K562 (cell line): ENCODE data around the gene CHAMP1.

Experiments used
- CBFA2T2 ChIP-seq: fragments of 450-650 bp; conservative IDR thresholded peaks from 2 replicates; pipeline ENCODE4 v1.6.1; 2017; ENCODE audit warnings: mild to moderate bottlenecking
- CREB1 ChIP-seq, 2 experiments: sonication (generic) in 1 of 2; formaldehyde crosslinking in 1 of 2; IDR thresholded peaks; 2 replicates each; pipeline versions ENCODE4 v1.6.1 to v1.8.0; 2012 to 2022; ENCODE audit warnings: inconsistent platforms in 1 of 2, mild to moderate bottlenecking in 1 of 2, missing genetic modification reagents in 1 of 2, moderate library complexity in 1 of 2
- ETV6 ChIP-seq, 3 experiments: fragments of 150-350 bp in 1 of 3; sonication (generic) in 1 of 3; formaldehyde crosslinking in 1 of 3; IDR thresholded peaks; 2 replicates each; pipeline versions ENCODE4 v1.6.1 to v1.8.0; 2014 to 2022; ENCODE audit warnings: borderline replicate concordance in 2 of 3, low read depth in 2 of 3, antibody characterized with exemption in 1 of 3, low read length in 1 of 3, mild to moderate bottlenecking in 1 of 3, missing genetic modification reagents in 1 of 3
- PML ChIP-seq: IDR thresholded peaks from 2 replicates; pipeline ENCODE4 v1.6.1; 2012; ENCODE audit warnings: low read length, inconsistent platforms
- POLR2AphosphoS5 ChIP-seq: IDR thresholded peaks from 2 replicates; pipeline ENCODE4 v1.6.1; 2011; ENCODE audit warnings: mild to moderate bottlenecking, low read depth, low read length, moderate library complexity; ENCODE audit not compliant: control insufficient read depth, insufficient read depth
- RBBP5 ChIP-seq: fragments of 200-600 bp; sonication (generic); IDR thresholded peaks from 2 replicates; pipeline ENCODE4 v1.6.1; 2012; ENCODE audit warnings: borderline replicate concordance, mild to moderate bottlenecking, low read length, control low read depth, inconsistent platforms; ENCODE audit not compliant: insufficient read depth, poor library complexity, severe bottlenecking
- TF ChIP-seq, protein P1 (sequence below): sonication (generic); formaldehyde crosslinking; IDR thresholded peaks from 2 replicates; pipeline ENCODE4 v1.5.0; 2020; ENCODE audit warnings: missing genetic modification reagents
- TF ChIP-seq, protein P2 (sequence below), 3 experiments: IDR thresholded peaks in 2 of 3; conservative IDR thresholded peaks in 1 of 3; 2 replicates each; pipeline ENCODE4 v1.5.1; 2011 to 2012; ENCODE audit warnings: low read length in 3 of 3, mild to moderate bottlenecking in 3 of 3, control low read depth in 2 of 3, improper control_type of control experiment in 1 of 3, inconsistent platforms in 1 of 3, low read depth in 1 of 3, mixed read lengths in 1 of 3, moderate library complexity in 1 of 3; ENCODE audit not compliant: insufficient read depth in 2 of 3
- TF ChIP-seq, protein P3 (sequence below), 2 experiments: fragments of 450-650 bp; conservative IDR thresholded peaks; 2 replicates each; pipeline ENCODE4 v1.6.1; 2017; ENCODE audit warnings: mild to moderate bottlenecking in 2 of 2, moderate library complexity in 2 of 2
- TF ChIP-seq, protein P4 (sequence below): sonication (generic); formaldehyde crosslinking; IDR thresholded peaks from 2 replicates; pipeline ENCODE4 v1.8.0; 2022; ENCODE audit warnings: mild to moderate bottlenecking, low read depth, missing genetic modification reagents
- TF ChIP-seq, protein P5 (sequence below): fragments of 250-450 bp; sonication (Bioruptor Pico); IDR thresholded peaks from 2 replicates; pipeline ENCODE4 v1.8.0; 2022; ENCODE audit warnings: inconsistent platforms
- TF ChIP-seq, protein P6 (sequence below): sonication (generic); formaldehyde crosslinking; IDR thresholded peaks from 2 replicates; pipeline ENCODE4 v1.8.1; 2022; ENCODE audit warnings: missing genetic modification reagents
- TF ChIP-seq, protein P7 (sequence below), 2 experiments: IDR thresholded peaks; 2 replicates each; pipeline ENCODE4 v1.6.1; 2012; ENCODE audit warnings: improper control_type of control experiment in 2 of 2, low read depth in 2 of 2, low read length in 2 of 2, borderline replicate concordance in 1 of 2

DNA sequence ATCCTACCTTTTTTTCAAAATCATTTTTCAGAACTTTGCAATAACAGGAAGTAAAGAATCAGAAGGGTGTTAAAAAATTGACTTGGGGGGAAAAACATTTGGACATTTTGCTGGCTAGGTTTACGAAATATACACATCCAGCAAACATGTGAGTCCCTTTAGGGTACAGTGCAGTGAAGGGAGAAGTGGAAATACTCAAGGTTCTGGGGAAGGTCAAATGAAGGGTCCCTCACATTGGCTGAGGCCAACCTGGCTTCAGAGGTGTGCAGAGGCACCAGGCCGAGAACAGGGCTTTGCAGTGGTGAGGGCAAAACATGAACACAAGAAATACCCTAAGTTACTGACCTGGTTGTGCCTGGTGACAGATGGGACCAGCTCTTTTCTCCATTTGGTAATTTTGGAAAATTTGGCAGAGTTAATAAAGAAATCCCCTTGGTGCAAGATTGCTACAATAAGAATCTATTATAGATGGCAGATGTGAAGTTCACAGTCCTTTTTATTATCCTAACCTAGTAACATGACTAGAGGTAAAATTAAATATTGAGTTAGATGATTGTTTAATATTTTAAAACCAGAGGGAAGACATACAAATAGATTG is 34.4 kb upstream of the CHAMP1 start:
- TF ChIP-seq, protein P1, sequence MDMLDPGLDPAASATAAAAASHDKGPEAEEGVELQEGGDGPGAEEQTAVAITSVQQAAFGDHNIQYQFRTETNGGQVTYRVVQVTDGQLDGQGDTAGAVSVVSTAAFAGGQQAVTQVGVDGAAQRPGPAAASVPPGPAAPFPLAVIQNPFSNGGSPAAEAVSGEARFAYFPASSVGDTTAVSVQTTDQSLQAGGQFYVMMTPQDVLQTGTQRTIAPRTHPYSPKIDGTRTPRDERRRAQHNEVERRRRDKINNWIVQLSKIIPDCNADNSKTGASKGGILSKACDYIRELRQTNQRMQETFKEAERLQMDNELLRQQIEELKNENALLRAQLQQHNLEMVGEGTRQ (CRISPR knock-in tag) = no peak
- TF ChIP-seq, protein P2, sequence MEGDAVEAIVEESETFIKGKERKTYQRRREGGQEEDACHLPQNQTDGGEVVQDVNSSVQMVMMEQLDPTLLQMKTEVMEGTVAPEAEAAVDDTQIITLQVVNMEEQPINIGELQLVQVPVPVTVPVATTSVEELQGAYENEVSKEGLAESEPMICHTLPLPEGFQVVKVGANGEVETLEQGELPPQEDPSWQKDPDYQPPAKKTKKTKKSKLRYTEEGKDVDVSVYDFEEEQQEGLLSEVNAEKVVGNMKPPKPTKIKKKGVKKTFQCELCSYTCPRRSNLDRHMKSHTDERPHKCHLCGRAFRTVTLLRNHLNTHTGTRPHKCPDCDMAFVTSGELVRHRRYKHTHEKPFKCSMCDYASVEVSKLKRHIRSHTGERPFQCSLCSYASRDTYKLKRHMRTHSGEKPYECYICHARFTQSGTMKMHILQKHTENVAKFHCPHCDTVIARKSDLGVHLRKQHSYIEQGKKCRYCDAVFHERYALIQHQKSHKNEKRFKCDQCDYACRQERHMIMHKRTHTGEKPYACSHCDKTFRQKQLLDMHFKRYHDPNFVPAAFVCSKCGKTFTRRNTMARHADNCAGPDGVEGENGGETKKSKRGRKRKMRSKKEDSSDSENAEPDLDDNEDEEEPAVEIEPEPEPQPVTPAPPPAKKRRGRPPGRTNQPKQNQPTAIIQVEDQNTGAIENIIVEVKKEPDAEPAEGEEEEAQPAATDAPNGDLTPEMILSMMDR (IDR thresholded peaks at IDR 0.05 in 2 of 3, conservative IDR thresholded peaks at IDR 0.05 in 1 of 3; ENCODE audit: insufficient read depth in 2 of 3, low read depth in 1 of 3, low read length in 3 of 3) = no peak
- TF ChIP-seq, protein P3, sequence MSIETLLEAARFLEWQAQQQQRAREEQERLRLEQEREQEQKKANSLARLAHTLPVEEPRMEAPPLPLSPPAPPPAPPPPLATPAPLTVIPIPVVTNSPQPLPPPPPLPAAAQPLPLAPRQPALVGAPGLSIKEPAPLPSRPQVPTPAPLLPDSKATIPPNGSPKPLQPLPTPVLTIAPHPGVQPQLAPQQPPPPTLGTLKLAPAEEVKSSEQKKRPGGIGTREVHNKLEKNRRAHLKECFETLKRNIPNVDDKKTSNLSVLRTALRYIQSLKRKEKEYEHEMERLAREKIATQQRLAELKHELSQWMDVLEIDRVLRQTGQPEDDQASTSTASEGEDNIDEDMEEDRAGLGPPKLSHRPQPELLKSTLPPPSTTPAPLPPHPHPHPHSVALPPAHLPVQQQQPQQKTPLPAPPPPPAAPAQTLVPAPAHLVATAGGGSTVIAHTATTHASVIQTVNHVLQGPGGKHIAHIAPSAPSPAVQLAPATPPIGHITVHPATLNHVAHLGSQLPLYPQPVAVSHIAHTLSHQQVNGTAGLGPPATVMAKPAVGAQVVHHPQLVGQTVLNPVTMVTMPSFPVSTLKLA (conservative IDR thresholded peaks at IDR 0.05) = no peak
- no peak for TF ChIP-seq PML
- TF ChIP-seq ETV6 (IDR thresholded peaks at IDR 0.05; ENCODE audit: borderline replicate concordance in 1 of 2, low read depth in 2 of 2, low read length in 1 of 2) = no peak
- no peak for TF ChIP-seq ETV6 (CRISPR knock-in tag; IDR thresholded peaks at IDR 0.05; ENCODE audit: borderline replicate concordance)
- TF ChIP-seq, protein P4, sequence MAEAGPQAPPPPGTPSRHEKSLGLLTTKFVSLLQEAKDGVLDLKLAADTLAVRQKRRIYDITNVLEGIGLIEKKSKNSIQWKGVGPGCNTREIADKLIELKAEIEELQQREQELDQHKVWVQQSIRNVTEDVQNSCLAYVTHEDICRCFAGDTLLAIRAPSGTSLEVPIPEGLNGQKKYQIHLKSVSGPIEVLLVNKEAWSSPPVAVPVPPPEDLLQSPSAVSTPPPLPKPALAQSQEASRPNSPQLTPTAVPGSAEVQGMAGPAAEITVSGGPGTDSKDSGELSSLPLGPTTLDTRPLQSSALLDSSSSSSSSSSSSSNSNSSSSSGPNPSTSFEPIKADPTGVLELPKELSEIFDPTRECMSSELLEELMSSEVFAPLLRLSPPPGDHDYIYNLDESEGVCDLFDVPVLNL (CRISPR knock-in tag) = no peak
- TF ChIP-seq, protein P5, sequence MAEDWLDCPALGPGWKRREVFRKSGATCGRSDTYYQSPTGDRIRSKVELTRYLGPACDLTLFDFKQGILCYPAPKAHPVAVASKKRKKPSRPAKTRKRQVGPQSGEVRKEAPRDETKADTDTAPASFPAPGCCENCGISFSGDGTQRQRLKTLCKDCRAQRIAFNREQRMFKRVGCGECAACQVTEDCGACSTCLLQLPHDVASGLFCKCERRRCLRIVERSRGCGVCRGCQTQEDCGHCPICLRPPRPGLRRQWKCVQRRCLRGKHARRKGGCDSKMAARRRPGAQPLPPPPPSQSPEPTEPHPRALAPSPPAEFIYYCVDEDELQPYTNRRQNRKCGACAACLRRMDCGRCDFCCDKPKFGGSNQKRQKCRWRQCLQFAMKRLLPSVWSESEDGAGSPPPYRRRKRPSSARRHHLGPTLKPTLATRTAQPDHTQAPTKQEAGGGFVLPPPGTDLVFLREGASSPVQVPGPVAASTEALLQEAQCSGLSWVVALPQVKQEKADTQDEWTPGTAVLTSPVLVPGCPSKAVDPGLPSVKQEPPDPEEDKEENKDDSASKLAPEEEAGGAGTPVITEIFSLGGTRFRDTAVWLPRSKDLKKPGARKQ (CRISPR knock-in tag) = no peak
- TF ChIP-seq POLR2AphosphoS5 = no peak
- no peak for TF ChIP-seq CBFA2T2
- no peak for TF ChIP-seq CREB1 (IDR thresholded peaks at IDR 0.05)
- no peak for TF ChIP-seq CREB1 (CRISPR knock-in tag; IDR thresholded peaks at IDR 0.05)
- TF ChIP-seq RBBP5 = no peak
- TF ChIP-seq, protein P6, sequence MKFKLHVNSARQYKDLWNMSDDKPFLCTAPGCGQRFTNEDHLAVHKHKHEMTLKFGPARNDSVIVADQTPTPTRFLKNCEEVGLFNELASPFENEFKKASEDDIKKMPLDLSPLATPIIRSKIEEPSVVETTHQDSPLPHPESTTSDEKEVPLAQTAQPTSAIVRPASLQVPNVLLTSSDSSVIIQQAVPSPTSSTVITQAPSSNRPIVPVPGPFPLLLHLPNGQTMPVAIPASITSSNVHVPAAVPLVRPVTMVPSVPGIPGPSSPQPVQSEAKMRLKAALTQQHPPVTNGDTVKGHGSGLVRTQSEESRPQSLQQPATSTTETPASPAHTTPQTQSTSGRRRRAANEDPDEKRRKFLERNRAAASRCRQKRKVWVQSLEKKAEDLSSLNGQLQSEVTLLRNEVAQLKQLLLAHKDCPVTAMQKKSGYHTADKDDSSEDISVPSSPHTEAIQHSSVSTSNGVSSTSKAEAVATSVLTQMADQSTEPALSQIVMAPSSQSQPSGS (CRISPR knock-in tag) = no peak
- TF ChIP-seq, protein P7, sequence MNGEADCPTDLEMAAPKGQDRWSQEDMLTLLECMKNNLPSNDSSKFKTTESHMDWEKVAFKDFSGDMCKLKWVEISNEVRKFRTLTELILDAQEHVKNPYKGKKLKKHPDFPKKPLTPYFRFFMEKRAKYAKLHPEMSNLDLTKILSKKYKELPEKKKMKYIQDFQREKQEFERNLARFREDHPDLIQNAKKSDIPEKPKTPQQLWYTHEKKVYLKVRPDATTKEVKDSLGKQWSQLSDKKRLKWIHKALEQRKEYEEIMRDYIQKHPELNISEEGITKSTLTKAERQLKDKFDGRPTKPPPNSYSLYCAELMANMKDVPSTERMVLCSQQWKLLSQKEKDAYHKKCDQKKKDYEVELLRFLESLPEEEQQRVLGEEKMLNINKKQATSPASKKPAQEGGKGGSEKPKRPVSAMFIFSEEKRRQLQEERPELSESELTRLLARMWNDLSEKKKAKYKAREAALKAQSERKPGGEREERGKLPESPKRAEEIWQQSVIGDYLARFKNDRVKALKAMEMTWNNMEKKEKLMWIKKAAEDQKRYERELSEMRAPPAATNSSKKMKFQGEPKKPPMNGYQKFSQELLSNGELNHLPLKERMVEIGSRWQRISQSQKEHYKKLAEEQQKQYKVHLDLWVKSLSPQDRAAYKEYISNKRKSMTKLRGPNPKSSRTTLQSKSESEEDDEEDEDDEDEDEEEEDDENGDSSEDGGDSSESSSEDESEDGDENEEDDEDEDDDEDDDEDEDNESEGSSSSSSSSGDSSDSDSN (IDR thresholded peaks at IDR 0.05; ENCODE audit: borderline replicate concordance in 1 of 2, low read depth in 2 of 2, low read length in 2 of 2) = no peak
